Fibroblast of lung (primary cell): Measurements from ENCODE around the gene FRY.

ENCODE experiments used
- CTCF ChIP-seq, 2 donors: IDR thresholded peaks in 1 of 2; conservative IDR thresholded peaks in 1 of 2; 1 replicate in 1 of 2; 2 replicates in 1 of 2; pipeline ENCODE4 v1.5.1; 2011 to 2012; ENCODE audit warnings: low read length in 2 of 2, control low read depth in 1 of 2, inconsistent platforms in 1 of 2, low read depth in 1 of 2, mild to moderate bottlenecking in 1 of 2
- EZH2 ChIP-seq: IDR thresholded peaks from 2 replicates; pipeline ENCODE4 v1.5.1; 2012; ENCODE audit warnings: low read length, control low read depth, mild to moderate bottlenecking; ENCODE audit errors: missing control alignments

GRCh38 chr13:32347651-32348050, 316.1 kb downstream of the FRY start:
- TF ChIP-seq CTCF (conservative IDR thresholded peaks at IDR 0.05 in 1 of 2, IDR thresholded peaks at IDR 0.05 in 1 of 2; ENCODE audit: low read depth in 1 of 2, low read length in 2 of 2), result no peak
- TF ChIP-seq EZH2, result no peak
